Stomach (tissue), 9 donors: ENCODE measurements around the gene TMEM116. TPM values are rescaled to one million over a fixed set of nuclear protein-coding genes. Genes with fewer than 3 reads are reported as not detected.

ENCODE experiments used
- DNase-seq, 2 donors: peaks; one replicate each; pipeline versions ENCODE4 v3.0.0 to v3.0.0-alpha.2; 2013 to 2019
- H3K27ac ChIP-seq, 5 donors: fragments of 200-600 bp in 4 of 5; sonication (generic) in 4 of 5; one replicate each; pipeline ENCODE4 v1.5.1; 2013 to 2019; ENCODE audit warnings: mild to moderate bottlenecking in 1 of 5, moderate library complexity in 1 of 5
- H3K27me3 ChIP-seq, 3 donors: fragments of 200-600 bp; sonication (generic); one replicate each; pipeline ENCODE4 v1.5.1; 2017 to 2019; ENCODE audit warnings: mixed run types in 1 of 3
- H3K36me3 ChIP-seq, 4 donors: fragments of 200-600 bp; sonication (generic); 1 replicate in 3 of 4; 2 replicates in 1 of 4; pipeline ENCODE4 v1.5.1; 2016 to 2019
- H3K4me1 ChIP-seq, 4 donors: fragments of 200-600 bp; sonication (generic); one replicate each; pipeline ENCODE4 v1.5.1; 2016 to 2019
- H3K4me3 ChIP-seq, 4 donors: fragments of 200-600 bp; sonication (generic) in 3 of 4; one replicate each; pipeline ENCODE4 v1.5.1; 2016 to 2019; ENCODE audit warnings: mild to moderate bottlenecking in 1 of 4
- H3K9me3 ChIP-seq, 4 donors: fragments of 200-600 bp; sonication (generic); one replicate each; pipeline ENCODE4 v1.5.1; 2016 to 2019
- CTCF ChIP-seq, 7 experiments: fragments of 450-650 bp in 4 of 7; fragments of 200-600 bp in 3 of 7; sonication (generic) in 3 of 7; IDR thresholded peaks; one replicate each; pipeline ENCODE4 v1.5.1; 2016 to 2019; ENCODE audit warnings: antibody characterized with exemption in 7 of 7, control low read depth in 2 of 7, mild to moderate bottlenecking in 1 of 7
- EP300 ChIP-seq: sonication (generic); formaldehyde crosslinking; IDR thresholded peaks from one replicate; pipeline ENCODE4 v1.6.1; 2017; ENCODE audit warnings: antibody characterized with exemption
- POLR2A ChIP-seq, 4 donors: fragments of 450-650 bp; IDR thresholded peaks; one replicate each; pipeline ENCODE4 v1.6.1; 2016; ENCODE audit warnings: antibody characterized with exemption in 4 of 4, control low read depth in 2 of 4, mild to moderate bottlenecking in 1 of 4, moderate library complexity in 1 of 4
- POLR2AphosphoS5 ChIP-seq, 3 donors: sonication (generic); formaldehyde crosslinking; IDR thresholded peaks; one replicate each; pipeline ENCODE4 v1.6.1; 2016; ENCODE audit warnings: antibody characterized with exemption in 3 of 3
- WGBS, 5 donors: extraction: QIAGEN DNeasy Blood & Tissue Kit in 3 of 5; methylation state at CpG; one replicate each; pipeline versions ENCODE4 v1.1.5 to v1.1.7; 2013 to 2018; 5-methylcytosine and 5-hydroxymethylcytosine counted together
- intact Hi-C: fragments of 100-400 bp; cut with DNase I; formaldehyde crosslinking; loops from one replicate; pipeline ENCODE4 v1.15.1; 2023; ENCODE audit warnings: low total_unique reads
- polyA plus RNA-seq, 3 donors: library from polyadenylated mRNA; stranded (reverse); fragments of 200-250 nt; gene quantifications; one replicate each; pipeline ENCODE4 v1.2.3, GENCODE V29; 2013
- total RNA-seq, 5 donors: library from RNA; depleted of rRNA; stranded (reverse); fragments of >200 nt; gene quantifications; one replicate each; pipeline versions ENCODE4 v1.1.0 to v1.2.3, GENCODE V29; 2014 to 2016
- donor health status: healthy with polysubstance abuse.
- donor health status: Bipolar disorder and iron deficiency.
- donor health status: healthy.

The TMEM116 gene
- total and polyA plus RNA-seq, 8 donors = 0.58 to 20.2 (median 8.2) TPM

- intact Hi-C loops = no loop called here
- no peaks in the 10 kb centered on the region for H3K27me3 ChIP-seq
- H3K36me3 ChIP-seq = peaks cover 37 to 79% (median 71%) of the 10 kb centered on the region in 4 donors
- no peaks in the 10 kb centered on the region for H3K9me3 ChIP-seq
- no peak for TF ChIP-seq POLR2A (IDR thresholded peaks at IDR 0.05)
- no peak for TF ChIP-seq CTCF (IDR thresholded peaks at IDR 0.05)
- no peak for TF ChIP-seq POLR2AphosphoS5 (IDR thresholded peaks at IDR 0.05)
- TF ChIP-seq EP300 = no peak
- WGBS, 5 donors = 89 to 95% (median 93%) methylated on average over 2 of the region's 2 CpGs
- DNase-seq = no peak
- peaks cover 0 to 20% (median 7%) of the 10 kb centered on the region in 4 donors for H3K4me1 ChIP-seq
- no peak overlapping the region for H3K27ac ChIP-seq
- H3K4me3 ChIP-seq = no peak overlapping the region
Measured at GRCh38 chr12:112029301-112029700, 16.3 kb upstream of the TMEM116 start.

GRCh38 chr12:112025808-112026375 is 12.9 kb upstream of the TMEM116 start:
- peaks cover 25 to 79% (median 70%) of the 10 kb centered on the region in 4 donors for H3K36me3 ChIP-seq
- 74 to 82% (median 77%) methylated on average over 4 of the region's 4 CpGs for WGBS, 5 donors

GRCh38 chr12:112023759-112024396 is 10.9 kb upstream of the TMEM116 start:
- peaks cover 19 to 82% (median 69%) of the 10 kb centered on the region in 4 donors for H3K36me3 ChIP-seq
- intact Hi-C loops = no loop called here
- H3K27me3 ChIP-seq = no peaks in the 10 kb centered on the region
- WGBS, 5 donors = 60 to 81% (median 64%) methylated on average over 4 of the region's 4 CpGs
- TF ChIP-seq POLR2AphosphoS5 (IDR thresholded peaks at IDR 0.05) (no peak), POLR2A (IDR thresholded peaks at IDR 0.05) (no peak), CTCF (IDR thresholded peaks at IDR 0.05) (no peak), EP300 (no peak)
- H3K9me3 ChIP-seq = no peaks in the 10 kb centered on the region
- DNase-seq = no peak
- H3K4me3 ChIP-seq = no peak overlapping the region
- peaks cover 2 to 34% (median 16%) of the 10 kb centered on the region in 4 donors for H3K4me1 ChIP-seq
- H3K27ac ChIP-seq = no peak overlapping the region

More at GRCh38 chr12:112025808-112026375, 12.9 kb upstream of the TMEM116 start:
- Histone ChIP-seq H3K27me3 (no peaks in the 10 kb centered on the region), H3K4me1 (peaks cover 0 to 20% (median 10%) of the 10 kb centered on the region in 4 donors), H3K4me3 (no peak overlapping the region), H3K9me3 (no peaks in the 10 kb centered on the region), H3K27ac (no peak overlapping the region)
- TF ChIP-seq POLR2AphosphoS5 (IDR thresholded peaks at IDR 0.05) (no peak), POLR2A (IDR thresholded peaks at IDR 0.05) (no peak), CTCF (IDR thresholded peaks at IDR 0.05) (no peak), EP300 (no peak)
- DNase-seq = no peak
- intact Hi-C loops = no loop called here

GRCh38 chr12:112022241-112023016 is 9.5 kb upstream of the TMEM116 start:
- Histone ChIP-seq H3K9me3 (no peaks in the 10 kb centered on the region), H3K27ac (no peak overlapping the region), H3K4me1 (peaks cover 6 to 44% (median 26%) of the 10 kb centered on the region in 4 donors), H3K4me3 (no peak overlapping the region), H3K36me3 (peaks cover 15 to 80% (median 67%) of the 10 kb centered on the region in 4 donors), H3K27me3 (no peaks in the 10 kb centered on the region)
- intact Hi-C loops = no loop called here
- 81 to 88% (median 85%) methylated on average over 11 of the region's 11 CpGs for WGBS, 5 donors
- TF ChIP-seq POLR2AphosphoS5 (IDR thresholded peaks at IDR 0.05) (no peak), EP300 (no peak), CTCF (IDR thresholded peaks at IDR 0.05) (no peak), POLR2A (IDR thresholded peaks at IDR 0.05) (no peak)
- no peak for DNase-seq
